Bronchial smooth muscle cell (primary cell): ENCODE measurements around the gene ZSCAN22. TPM values are rescaled to one million over a fixed set of nuclear protein-coding genes. Genes with fewer than 3 reads are reported as not detected.

Experiments used
- total RNA-seq: library from RNA; depleted of rRNA; stranded (reverse); fragments of >200 nt; gene quantifications from 2 replicates; pipeline ENCODE4 v1.2.1, GENCODE V29; 2014

ZSCAN22 gene
- total RNA-seq: 1.4 and 2.9 TPM in 2 replicates

GRCh38 chr19:58326914-58327726 is at the start of gene ZSCAN22:
TSS of gene ZSCAN22 (plus strand) at chr19:58326994. CDS start at chr19:58334803, 7,809 bp downstream.

GRCh38 chr19:58278541-58279041 is 48.2 kb upstream of the ZSCAN22 start, which contains the start of gene ZNF8:
TSS of gene ZNF8 (plus strand) at chr19:58278955. CDS start at chr19:58279082, 127 bp downstream.

GRCh38 chr19:58305065-58305931 is 21.5 kb upstream of the ZSCAN22 start, which contains the start of gene ERVK3-1:
TSS of gene ERVK3-1 (plus strand) at chr19:58305377. CDS start at chr19:58312169, 6,792 bp downstream.

GRCh38 chr19:58352760-58353671 is 26.2 kb downstream of the ZSCAN22 start, which contains the start of gene A1BG:
TSS of gene A1BG (minus strand) at chr19:58353492. CDS start at chr19:58353437, 55 bp downstream.

GRCh38 chr19:58362272-58362994 is 35.6 kb downstream of the ZSCAN22 start, which contains the start of gene ZNF497:
TSS of gene ZNF497 (minus strand) at chr19:58362751. CDS start at chr19:58357635, 5,116 bp downstream.

GRCh38 chr19:58380662-58381459 is 54.1 kb downstream of the ZSCAN22 start, which contains the start of gene ZNF837:
TSS of gene ZNF837 (minus strand) at chr19:58381030. CDS start at chr19:58369332, 11,698 bp downstream.

GRCh38 chr19:58386576-58387337 is 60.0 kb downstream of the ZSCAN22 start, which contains the start of gene RPS5:
TSS of gene RPS5 (plus strand) at chr19:58387269. CDS start at chr19:58388138, 869 bp downstream.

Other genes starting within 250 kb of the ZSCAN22 start
- 23.8 and 31.4 TPM in 2 replicates for gene ZSCAN18, start 228.8 kb upstream of the ZSCAN22 start, total RNA-seq
- gene ZNF329, start 176.2 kb upstream of the ZSCAN22 start, total RNA-seq: 13.2 and 13.4 TPM in 2 replicates
- 13.0 and 16.4 TPM in 2 replicates for gene ZNF274, start 143.9 kb upstream of the ZSCAN22 start, total RNA-seq
- 25.5 TPM in 2 replicates for gene ZNF544, start 98.1 kb upstream of the ZSCAN22 start, total RNA-seq
- gene ZNF8, start 48.0 kb upstream of the ZSCAN22 start, total RNA-seq: 2.2 and 2.7 TPM in 2 replicates
- 25.4 and 31.8 TPM in 2 replicates for gene ERVK3-1, start 21.6 kb upstream of the ZSCAN22 start, total RNA-seq
- 13.9 and 19.7 TPM in 2 replicates for gene A1BG, start 26.5 kb downstream of the ZSCAN22 start, total RNA-seq
- 0.79 and 1.7 TPM in 2 replicates for gene ZNF497, start 35.8 kb downstream of the ZSCAN22 start, total RNA-seq
- gene ZNF837, start 54.0 kb downstream of the ZSCAN22 start, total RNA-seq: 1.2 and 2.0 TPM in 2 replicates
- 2,454 and 4,367 TPM in 2 replicates for gene RPS5, start 60.3 kb downstream of the ZSCAN22 start, total RNA-seq
- gene RNF225, start 68.7 kb downstream of the ZSCAN22 start, total RNA-seq: 0.16 and 0.17 TPM in 2 replicates
- gene ZNF584, start 81.7 kb downstream of the ZSCAN22 start, total RNA-seq: 12.6 and 12.7 TPM in 2 replicates
- gene ZNF132, start 113.2 kb downstream of the ZSCAN22 start, total RNA-seq: 9.1 and 10.4 TPM in 2 replicates
- gene ZNF324B, start 124.6 kb downstream of the ZSCAN22 start, total RNA-seq: 8.0 and 11.3 TPM in 2 replicates
- gene ZNF324, start 140.1 kb downstream of the ZSCAN22 start, total RNA-seq: 9.9 and 15.6 TPM in 2 replicates
- gene ZNF446, start 149.4 kb downstream of the ZSCAN22 start, total RNA-seq: 6.0 and 8.5 TPM in 2 replicates
- gene SLC27A5, start 185.0 kb downstream of the ZSCAN22 start, total RNA-seq: 10.1 and 14.0 TPM in 2 replicates
- gene ZBTB45, start 192.8 kb downstream of the ZSCAN22 start, total RNA-seq: 5.8 and 7.2 TPM in 2 replicates
- 355 and 415 TPM in 2 replicates for gene TRIM28, start 217.1 kb downstream of the ZSCAN22 start, total RNA-seq
- gene CHMP2A, start 228.1 kb downstream of the ZSCAN22 start, total RNA-seq: 177 and 204 TPM in 2 replicates
- gene UBE2M, start 231.6 kb downstream of the ZSCAN22 start, total RNA-seq: 69.5 and 80.7 TPM in 2 replicates
- 12.8 and 19.1 TPM in 2 replicates for gene MZF1, start 246.3 kb downstream of the ZSCAN22 start, total RNA-seq